Smooth muscle cell of the umbilical artery (primary cell): ENCODE results near the gene COMMD3. TPM values are rescaled to one million over a fixed set of nuclear protein-coding genes. Genes with fewer than 3 reads are reported as not detected.

ENCODE experiments used
- total RNA-seq: library from RNA; depleted of rRNA; stranded (reverse); fragments of >200 nt; gene quantifications from 2 replicates; pipeline ENCODE4 v1.2.3, GENCODE V29; 2014

Gene COMMD3
- total RNA-seq, result 33.1 and 62.7 TPM in 2 replicates

GRCh38 chr10:22316286-22317075 lies at the start of gene COMMD3:
Gene COMMD3, plus strand, starts transcription at chr10:22316388. Its CDS starts 30 bp downstream, at chr10:22316418.

GRCh38 chr10:22320591-22321155 lies 4.5 kb downstream of the COMMD3 start, which contains the start of gene BMI1:
Gene BMI1, plus strand, starts transcription at chr10:22321099. Its CDS starts 5,351 bp downstream, at chr10:22326450.

GRCh38 chr10:22345301-22346095 lies 29.3 kb downstream of the COMMD3 start, which contains the start of gene SPAG6:
Gene SPAG6, plus strand, starts transcription at chr10:22345496. Its CDS starts 116 bp downstream, at chr10:22345612.

Other genes with a start within 250 kb of the COMMD3 start
- not detected in 2 replicates for gene EBLN1, start 98.4 kb upstream of the COMMD3 start, total RNA-seq
- gene BMI1, start 4.7 kb downstream of the COMMD3 start, total RNA-seq, result 42.8 and 49.9 TPM in 2 replicates
- gene SPAG6, start 29.1 kb downstream of the COMMD3 start, total RNA-seq, result not detected in 2 replicates